ENCODE data around the gene ZNF627.
"Not testable (repeated sequence)": the region's sequence is repeated elsewhere in the genome, so short reads cannot be mapped to it uniquely, and the experiment has no call there.

ZNF627 gene

GRCh38 chr19:11574689-11575088 lies 22.6 kb upstream of the ZNF627 start:
- no peak for DNase-seq (ENCODE audit: low read depth, low spot score)

DNA sequence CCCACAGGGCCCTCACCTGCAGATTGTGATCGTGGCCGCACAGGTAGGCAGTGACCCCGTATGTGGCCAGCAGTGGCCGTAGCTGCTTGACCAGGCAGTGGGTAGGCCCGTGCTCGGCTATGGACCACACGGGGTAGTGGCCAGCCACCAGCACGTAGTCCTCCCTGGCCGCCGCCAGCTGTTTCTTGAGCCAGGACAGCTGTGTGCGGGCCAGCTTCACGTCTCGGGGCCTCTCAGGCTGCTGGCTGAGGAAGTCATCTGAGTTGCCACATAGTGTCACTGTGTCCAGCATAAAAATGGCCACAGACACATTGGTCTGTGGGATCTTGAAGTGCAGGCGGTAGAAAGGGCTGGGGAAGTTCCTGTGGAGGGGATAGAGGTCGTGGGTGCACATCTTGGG lies 21.1 kb upstream of the ZNF627 start:
- DNase-seq (ENCODE audit: low read depth, low spot score): no peak

DNA sequence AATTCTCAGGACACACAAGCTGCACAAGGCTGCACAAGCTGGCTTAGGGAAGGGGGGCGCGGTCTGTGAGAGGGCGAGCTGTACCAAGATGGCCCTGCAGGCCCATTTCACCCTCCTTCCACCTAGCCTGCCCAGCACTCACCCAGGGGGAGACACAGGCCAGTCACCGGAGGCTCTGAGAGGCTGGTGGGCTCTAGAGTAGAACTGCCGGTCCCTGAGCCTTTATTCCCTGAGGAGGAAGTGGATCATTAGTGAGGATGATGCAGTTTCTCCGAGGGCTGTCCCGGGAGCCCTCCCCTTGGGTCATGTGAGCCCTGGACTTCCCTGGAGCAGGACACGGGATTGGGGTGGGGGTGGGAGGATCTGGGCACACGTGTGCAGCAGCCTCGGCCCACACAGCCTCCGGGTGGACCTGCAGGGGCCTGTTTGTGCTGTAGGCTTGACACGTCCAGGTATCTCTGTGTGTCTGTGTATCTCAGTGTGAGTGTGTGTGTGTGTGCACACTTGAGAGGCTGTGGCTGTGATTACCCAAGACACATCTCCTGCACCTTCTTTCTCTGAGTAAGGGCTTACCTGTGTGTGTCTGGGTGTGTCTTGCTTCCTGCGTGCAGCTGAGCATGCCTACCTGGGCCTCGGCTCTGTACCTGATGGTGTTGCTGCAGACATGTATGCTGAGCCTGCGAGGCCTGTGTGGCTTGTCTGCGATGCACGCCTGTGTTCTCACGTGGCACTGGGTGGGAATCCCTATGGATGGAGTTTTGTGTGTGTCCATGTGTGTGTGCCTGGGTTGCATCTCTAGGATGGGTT lies 19.6 kb upstream of the ZNF627 start, which contains the start of gene ACP5:
TSS of gene ACP5 (minus strand) at position 195 of the 807 bp plus-strand sequence. CDS start 328 bp downstream, outside the sequence.
- no peak for DNase-seq (ENCODE audit: low read depth, low spot score)

DNA sequence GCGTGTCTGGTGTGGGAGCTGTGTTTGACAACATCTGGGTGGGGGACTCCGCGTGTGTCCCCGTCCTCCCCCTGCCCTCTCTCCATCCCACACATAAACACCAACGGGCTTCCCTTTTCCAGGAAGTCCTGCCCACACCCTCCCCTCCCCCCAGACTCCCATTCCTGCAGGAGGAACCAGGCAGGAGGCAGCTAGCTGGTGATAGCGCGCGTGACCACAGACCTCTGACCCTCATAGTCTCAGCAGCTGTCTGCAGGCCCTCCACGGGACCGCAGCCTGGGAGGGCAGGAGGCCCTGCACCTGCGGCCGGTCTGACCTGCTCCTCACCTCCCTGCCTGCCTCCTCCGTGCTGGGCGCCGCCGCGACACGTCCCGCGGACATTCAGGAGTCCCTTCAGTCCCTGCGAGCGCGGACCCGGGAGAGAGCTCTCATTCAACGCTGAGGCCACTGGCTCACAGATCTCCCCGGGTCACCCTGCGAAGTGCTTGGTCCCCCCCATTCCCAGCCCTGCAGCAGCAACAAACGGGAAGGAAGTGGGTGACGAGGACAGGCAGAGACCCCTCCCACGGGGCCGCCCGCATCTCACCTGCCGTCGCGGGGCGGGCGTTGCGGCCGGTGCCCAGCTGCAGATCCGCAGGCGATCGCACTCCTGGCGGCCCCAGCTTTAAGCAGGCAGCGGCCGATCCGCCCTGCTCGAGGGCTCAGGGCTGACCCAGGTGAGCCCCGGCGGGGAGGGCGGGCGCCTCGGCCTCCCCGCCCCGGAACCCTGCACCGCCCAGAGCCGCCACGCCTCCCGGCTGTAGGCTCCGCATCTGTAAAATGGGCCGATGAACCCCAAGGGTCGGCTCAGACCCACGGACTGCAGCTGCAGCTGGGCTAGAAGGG lies 18.8 kb upstream of the ZNF627 start:
- DNase-seq (ENCODE audit: low read depth, low spot score): no peak

- DNase-seq (ENCODE audit: low read depth, low spot score): no peak
These were observed 17.2 kb upstream of the ZNF627 start for GRCh38 chr19:11580116-11580515.

DNA sequence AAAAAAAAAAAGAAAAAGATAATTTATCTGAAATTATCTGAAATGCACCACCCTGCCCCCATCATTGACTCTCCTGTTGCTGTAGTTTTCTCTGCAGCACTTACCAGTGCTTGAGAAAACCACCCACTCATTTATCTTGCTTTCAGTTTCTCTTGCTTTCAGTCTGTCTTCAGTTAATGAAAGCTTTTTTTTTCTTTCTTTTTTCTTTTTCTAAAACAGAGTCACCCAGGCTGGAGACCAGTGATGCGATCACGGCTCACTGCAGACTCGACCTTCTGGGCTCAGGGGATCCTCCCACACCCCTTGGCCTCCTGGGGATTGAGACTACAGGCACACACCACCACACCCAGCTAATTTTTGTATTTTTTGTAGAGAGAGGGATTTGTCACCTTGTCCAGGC lies 15.5 kb upstream of the ZNF627 start:
- no peak for DNase-seq (ENCODE audit: low read depth, low spot score)

DNA sequence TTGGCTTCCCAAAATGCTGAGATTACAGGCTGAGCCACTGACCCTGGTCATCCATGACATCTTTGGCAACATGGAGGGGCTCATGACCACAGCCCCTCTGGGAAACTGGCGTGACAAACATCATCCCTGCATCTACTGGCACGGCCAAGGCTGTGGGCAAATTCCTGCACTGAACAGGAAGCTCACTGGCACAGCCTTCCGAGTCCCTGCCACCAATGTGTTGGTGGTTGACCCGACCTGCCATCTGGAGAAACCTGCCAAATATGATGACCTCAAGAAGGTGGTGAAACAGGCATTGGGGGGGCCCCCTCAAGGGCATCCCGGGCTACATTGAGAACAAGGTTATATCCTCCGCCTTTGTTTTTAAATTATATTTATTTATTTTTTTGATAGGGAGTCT lies 11.0 kb upstream of the ZNF627 start:
- no peak for DNase-seq (ENCODE audit: low read depth, low spot score)

GRCh38 chr19:11587302-11587974 lies 9.8 kb upstream of the ZNF627 start:
- DNase-seq (ENCODE audit: low read depth, low spot score): peak; percentile 95

DNA sequence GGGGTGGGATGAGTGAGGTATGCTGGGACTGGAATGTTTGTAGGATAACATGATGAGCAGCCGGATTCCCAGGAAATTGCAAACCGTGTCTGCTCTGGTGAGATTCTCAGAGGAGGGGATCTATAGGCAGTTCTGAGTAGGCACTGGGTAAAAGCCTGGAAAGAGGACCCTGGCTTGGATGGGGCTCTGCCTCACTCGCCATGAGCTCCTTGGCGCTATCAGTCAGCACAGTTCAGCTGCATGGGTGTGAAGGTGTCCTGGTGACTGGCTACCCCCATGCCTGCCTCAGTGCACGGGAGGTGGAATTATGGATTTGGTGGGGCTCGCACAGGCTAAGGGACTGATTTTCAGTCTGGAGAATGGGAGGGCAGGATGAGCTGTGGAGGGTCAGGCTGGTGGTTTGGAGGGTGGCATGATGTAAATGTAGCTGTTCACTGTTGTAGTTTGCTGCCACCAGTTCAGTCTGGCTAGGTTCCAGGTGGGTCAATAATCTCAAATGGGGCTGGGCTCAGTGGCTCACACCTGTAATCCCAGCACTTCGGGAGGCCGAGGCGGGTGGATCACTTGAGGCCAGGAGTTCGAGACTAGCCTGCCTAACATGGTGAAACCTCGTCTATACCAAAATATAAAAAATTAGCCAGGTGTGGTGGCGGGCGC lies 9.2 kb upstream of the ZNF627 start:
- no peak for DNase-seq (ENCODE audit: low read depth, low spot score)

- no peak for DNase-seq (ENCODE audit: low read depth, low spot score)
These were observed 3.2 kb upstream of the ZNF627 start for GRCh38 chr19:11594084-11594483.

- DNase-seq (ENCODE audit: low read depth, low spot score): no peak
These were observed 1.1 kb upstream of the ZNF627 start for GRCh38 chr19:11596156-11596555.

- DNase-seq (ENCODE audit: low read depth, low spot score): no peak
These were observed 810 bp downstream of the ZNF627 start for GRCh38 chr19:11598103-11598483.

- DNase-seq (ENCODE audit: low read depth, low spot score): no peak
These were observed 1.5 kb downstream of the ZNF627 start for GRCh38 chr19:11598746-11599145.

DNA sequence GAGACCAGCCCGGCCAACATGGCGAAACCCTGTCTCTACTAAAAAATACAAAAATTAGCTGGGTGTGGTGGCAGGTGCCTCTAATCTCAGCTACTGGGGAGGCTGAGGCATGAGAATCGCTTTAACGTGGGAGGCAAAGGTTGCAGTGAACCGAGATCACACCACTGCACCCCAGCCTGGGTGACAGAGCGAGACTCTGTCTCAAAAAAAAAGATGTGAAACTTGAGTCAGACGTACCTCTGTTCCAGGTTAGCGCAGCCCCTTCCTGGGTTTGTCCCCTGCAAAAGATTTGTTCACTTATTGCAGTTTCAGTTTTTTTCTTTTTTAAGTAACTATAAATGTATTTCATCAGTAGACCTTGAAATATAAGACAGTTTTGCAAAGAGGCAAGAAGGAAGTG lies 2.4 kb downstream of the ZNF627 start:
- DNase-seq (ENCODE audit: low read depth, low spot score): not testable (repeated sequence)

DNA sequence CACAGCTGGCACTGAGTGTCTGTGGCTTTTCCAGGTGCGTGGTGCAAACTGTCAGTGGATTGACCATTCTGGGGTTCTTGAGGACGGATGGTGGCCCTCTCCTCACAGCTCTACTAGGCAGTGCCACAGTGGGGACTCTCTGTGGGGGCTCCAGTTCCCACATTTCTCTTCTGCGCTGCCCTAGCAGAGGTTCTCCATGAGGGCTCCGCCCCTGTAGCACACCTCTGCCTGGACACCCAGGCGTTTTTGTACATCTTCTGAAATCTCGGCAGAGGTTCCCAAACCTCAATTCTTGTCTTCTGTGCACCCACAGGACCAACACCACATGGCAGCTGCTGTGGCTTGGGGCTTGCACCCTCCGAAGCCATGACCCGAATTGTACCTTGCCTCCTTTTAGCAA lies 9.2 kb downstream of the ZNF627 start:
- DNase-seq (ENCODE audit: low read depth, low spot score): no peak

DNA sequence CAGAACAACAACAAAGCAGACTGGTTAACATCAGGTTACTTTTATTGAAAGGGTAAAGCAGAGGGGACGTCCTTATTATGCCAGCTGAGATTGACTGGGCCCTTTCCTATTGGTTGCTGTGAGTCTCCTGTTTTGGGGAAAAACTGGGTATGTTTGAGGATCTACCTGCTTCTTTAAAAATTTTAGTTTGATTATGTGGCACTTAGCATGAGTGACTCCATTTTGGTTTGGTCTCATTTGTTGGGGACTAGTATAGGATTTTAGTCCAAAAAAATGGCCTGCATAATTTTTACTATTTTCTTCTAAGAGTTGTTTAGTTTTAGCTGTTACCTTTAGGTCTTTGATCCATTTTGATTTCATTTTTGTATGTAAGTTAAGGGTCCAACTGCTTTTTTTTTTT lies 14.4 kb downstream of the ZNF627 start:
- no peak for DNase-seq (ENCODE audit: low read depth, low spot score)

DNA sequence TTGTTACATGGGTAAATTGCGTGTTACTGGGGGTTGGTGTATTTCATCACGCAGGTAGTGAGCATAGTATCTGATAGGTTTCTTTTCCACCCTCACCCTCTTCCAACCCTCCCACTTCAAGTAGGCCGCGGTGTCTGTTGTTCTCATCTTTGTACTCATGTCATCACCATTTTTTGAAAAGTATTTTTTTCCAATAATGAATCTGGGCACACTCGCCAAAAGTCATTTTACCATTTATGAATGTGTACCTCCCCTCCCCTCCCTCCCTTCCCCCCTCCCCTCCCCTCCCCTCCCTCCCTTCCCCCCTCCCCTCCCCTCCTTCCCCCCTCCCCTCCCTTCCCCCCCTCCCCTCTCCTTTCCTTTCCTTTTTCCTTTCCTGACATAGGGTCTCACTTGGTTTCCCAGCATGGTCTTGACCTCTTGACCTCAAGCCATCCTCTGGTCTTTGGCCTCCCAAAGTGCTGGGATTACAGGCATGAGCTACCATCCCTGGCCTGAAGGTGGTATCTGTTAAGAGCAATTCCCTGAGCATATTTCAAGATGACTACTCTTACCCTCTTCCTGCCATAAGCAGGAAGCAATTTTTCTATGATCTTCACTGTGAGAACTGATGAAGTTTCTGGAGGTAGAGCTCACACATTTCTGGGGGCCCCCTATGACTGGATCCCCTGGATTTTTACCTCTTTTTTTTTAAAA lies 15.7 kb downstream of the ZNF627 start:
- no peak for DNase-seq (ENCODE audit: low read depth, low spot score)

DNA sequence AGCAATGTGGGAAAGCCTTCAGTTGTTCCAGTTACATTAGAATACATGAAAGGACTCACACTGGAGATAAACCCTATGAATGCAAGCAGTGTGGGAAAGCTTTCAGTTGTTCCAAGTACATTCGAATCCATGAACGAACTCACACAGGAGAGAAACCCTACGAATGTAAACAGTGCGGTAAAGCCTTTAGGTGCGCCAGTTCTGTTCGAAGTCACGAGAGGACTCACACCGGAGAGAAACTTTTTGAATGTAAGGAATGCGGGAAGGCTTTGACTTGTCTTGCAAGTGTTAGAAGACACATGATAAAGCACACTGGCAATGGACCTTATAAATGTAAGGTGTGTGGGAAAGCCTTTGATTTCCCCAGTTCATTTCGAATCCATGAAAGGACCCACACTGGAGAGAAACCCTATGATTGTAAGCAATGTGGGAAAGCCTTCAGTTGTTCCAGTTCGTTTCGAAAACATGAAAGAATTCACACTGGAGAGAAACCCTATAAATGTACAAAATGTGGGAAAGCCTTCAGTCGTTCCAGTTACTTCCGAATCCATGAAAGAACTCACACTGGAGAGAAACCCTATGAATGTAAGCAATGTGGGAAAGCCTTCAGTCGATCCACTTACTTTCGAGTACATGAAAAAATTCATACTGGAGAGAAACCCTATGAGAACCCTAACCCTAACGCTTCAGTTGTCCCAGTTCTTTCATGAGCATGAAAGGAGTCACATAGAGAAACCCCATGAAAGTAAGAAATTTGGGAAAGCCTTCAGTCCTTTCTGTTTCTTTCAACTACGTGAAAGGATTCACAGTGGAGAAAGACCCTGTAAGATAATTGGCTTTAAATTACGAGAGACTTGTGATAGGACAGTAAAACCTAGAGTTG lies 20.1 kb downstream of the ZNF627 start:
- DNase-seq (ENCODE audit: low read depth, low spot score): no peak

GRCh38 chr19:11620553-11620952 lies 23.3 kb downstream of the ZNF627 start:
- DNase-seq (ENCODE audit: low read depth, low spot score): no peak

DNA sequence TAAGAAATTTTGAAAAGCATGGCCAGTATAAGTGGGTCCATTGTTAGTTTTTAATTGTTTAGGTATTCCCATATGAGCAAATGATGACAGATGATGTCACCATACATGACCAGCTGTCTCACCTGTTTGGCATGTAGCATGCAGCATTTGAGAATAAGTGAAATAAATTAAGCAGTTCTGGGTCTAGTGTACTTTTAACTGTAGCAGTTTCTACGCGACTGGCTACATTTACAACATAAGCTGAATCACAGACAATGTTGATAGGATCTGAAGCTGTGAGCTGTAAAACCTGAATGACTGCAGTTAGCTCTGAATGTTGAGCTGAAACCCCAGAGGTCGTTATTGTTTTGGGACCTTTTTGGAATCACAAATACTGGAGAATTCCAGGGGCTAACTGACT lies 25.1 kb downstream of the ZNF627 start:
- not testable (repeated sequence) for DNase-seq (ENCODE audit: low read depth, low spot score)

Measured in ELF-1 (cell line).